GM08714 (cell line): Measurements from ENCODE around the gene HEBP2.
"Not testable (repeated sequence)": the region's sequence is repeated elsewhere in the genome, so short reads cannot be mapped to it uniquely, and the experiment has no call there.

Source experiments
- H3K4me3 ChIP-seq: fragments of 200-500 bp; sonication (Bioruptor generic); 2 replicates; pipeline ENCODE4 v1.5.1; 2014; ENCODE audit warnings: mild to moderate bottlenecking, low read length, inconsistent platforms
- ZNF274 ChIP-seq: IDR thresholded peaks from 2 replicates; pipeline ENCODE4 v1.6.1; 2012; ENCODE audit warnings: mild to moderate bottlenecking, low read depth, low read length

The HEBP2 gene

DNA sequence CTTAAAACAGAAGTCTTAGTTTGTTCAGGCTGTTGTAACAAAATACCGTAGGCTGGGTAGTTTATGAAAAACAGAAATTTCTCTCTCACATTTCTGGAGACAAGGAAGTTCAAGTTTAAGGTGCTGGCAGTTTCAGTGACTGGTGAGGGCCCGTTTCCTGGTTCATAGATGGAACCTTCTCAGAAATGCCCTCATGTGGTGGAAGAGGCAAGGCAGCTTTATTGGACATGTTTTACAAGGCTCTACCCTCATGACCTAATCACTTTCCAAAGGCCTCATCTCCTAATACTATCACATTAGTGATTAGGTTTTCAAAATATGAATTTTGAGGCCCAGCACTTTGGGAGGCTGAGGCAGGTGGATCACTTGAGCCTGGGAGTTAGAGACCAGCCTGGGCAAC is 2.4 kb downstream of the HEBP2 start:
- no peak for TF ChIP-seq ZNF274

GRCh38 chr6:138410048-138410735 is 6.2 kb downstream of the HEBP2 start:
- no peak overlapping the region for H3K4me3 ChIP-seq
- no peak for TF ChIP-seq ZNF274

More for the DNA sequence above, 2.4 kb downstream of the HEBP2 start:
- H3K4me3 ChIP-seq = no peak overlapping the region

DNA sequence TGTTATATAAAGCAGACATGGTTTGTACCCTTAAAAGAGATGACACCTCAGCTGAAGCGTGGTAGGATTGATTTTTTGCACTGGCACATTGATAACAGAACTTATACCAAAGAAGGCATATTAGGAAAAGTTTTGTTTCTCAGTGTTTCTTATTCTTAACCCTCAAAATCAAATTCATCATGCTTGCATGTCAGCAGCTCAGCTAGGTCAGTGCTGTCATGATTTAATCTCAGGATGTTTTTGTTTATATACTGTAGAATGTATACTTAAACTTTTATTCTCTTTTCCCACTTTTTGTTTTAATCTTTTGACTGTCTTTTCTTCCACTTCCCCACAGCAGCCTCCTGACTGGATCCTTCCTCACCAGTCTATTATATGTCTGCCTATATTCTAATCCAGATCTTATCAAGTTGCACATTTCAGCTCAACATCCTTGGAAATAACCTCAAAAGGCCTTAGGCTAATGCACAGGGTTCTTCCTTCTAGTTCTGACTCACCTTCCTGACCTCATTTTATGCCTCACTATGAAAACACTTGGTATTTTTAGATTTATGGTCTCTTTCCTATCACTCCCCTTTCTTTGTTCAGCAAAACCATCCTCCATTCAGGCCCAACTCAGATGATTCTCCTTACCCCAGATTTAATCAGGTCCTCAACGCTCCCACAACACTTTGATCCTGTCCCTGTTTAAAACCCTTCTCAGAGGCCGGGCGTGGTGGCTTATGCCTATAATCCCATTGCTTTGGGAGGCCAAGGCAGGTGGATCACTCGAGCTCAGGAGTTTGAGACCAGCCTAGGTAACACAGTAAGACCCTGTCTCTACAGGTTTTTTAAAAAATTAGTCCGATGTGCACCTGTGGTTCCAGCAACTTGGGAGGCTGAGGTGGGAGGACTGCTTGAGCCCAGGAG is 7.2 kb downstream of the HEBP2 start:
- TF ChIP-seq ZNF274 = no peak

DNA sequence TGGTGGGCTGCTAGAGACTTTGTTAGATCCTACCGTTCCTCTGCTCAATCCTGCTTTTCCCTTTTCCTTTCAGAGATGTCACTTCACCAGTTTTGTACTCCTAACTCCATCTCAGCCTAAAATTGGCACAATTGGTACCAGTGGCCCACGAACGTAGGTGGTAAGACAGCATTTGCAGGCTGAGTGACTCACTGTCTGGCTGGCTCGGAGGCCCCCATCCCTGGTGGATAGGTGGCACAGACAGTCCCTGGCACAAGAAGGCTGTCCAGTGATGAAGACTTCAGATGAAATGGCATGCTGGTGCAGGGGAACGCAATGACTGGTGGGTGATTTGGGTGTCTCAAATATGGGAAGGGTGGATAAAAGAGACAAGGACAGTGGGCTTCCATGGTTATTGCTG is 11.1 kb downstream of the HEBP2 start:
- no peak for TF ChIP-seq ZNF274
- H3K4me3 ChIP-seq = no peak overlapping the region

More for the DNA sequence above, 7.2 kb downstream of the HEBP2 start:
- H3K4me3 ChIP-seq = no peak overlapping the region

GRCh38 chr6:138416206-138416605 is 12.2 kb downstream of the HEBP2 start:
- no peak overlapping the region for H3K4me3 ChIP-seq
- TF ChIP-seq ZNF274 = no peak

- TF ChIP-seq ZNF274 = no peak
- H3K4me3 ChIP-seq = no peak overlapping the region
Observed at GRCh38 chr6:138417493-138418117, 13.6 kb downstream of the HEBP2 start.

DNA sequence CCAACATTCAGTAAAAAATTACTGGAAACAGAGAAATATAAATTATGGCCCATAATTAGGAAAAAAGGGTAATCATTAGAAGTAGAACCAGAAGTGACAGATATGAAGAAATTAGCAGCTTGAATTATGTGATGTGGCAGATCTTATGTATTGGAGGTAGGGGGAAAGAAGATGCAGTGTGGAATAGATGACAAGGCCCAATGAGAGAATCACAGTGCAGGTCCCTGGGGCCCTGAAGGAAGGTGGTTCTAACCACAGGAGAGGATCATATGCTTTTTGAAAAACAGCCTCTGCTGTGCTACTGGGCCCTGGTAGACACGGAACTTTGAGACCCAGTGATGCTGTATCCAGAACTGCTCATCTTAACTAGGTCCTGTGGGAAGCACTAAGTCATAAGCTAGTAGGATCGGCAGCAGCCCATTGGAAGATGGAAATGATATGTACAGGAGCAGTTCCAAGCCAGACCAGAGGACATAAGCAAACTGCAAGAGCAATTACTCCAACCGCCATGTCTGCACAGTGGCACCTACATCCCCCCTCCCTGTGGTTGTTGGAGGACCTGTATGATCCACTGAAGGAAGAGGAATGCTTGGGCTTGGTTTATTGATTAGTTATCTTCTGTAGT is 14.2 kb downstream of the HEBP2 start:
- no peak overlapping the region for H3K4me3 ChIP-seq
- no peak for TF ChIP-seq ZNF274

- TF ChIP-seq ZNF274 = no peak
- H3K4me3 ChIP-seq = no peak overlapping the region
Observed at GRCh38 chr6:138419766-138420165, 15.7 kb downstream of the HEBP2 start.

- no peak for TF ChIP-seq ZNF274
- H3K4me3 ChIP-seq = no peak overlapping the region
Observed at GRCh38 chr6:138420356-138420755, 16.3 kb downstream of the HEBP2 start.

GRCh38 chr6:138421089-138421488 is 17.1 kb downstream of the HEBP2 start:
- H3K4me3 ChIP-seq = no peak overlapping the region
- no peak for TF ChIP-seq ZNF274

DNA sequence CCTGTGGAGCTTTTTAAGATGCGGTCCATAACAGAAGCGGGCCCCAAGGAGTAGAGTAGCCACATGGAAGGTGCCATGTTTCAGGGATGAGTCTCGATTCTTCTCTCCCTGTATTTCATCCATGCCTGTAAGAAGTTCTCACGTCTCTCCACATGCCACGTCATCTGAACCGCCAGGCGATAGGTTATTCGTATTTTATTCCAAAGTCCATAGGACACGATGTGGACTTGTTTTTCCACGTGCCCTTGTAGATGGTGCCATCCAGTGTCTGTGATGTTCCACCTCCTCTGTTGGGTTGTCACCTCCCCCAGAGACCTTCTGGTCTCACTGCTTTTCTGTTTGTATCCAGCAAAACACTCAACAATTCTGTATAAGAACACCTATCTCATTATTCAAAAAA is 17.6 kb downstream of the HEBP2 start:
- no peak overlapping the region for H3K4me3 ChIP-seq
- TF ChIP-seq ZNF274 = no peak

DNA sequence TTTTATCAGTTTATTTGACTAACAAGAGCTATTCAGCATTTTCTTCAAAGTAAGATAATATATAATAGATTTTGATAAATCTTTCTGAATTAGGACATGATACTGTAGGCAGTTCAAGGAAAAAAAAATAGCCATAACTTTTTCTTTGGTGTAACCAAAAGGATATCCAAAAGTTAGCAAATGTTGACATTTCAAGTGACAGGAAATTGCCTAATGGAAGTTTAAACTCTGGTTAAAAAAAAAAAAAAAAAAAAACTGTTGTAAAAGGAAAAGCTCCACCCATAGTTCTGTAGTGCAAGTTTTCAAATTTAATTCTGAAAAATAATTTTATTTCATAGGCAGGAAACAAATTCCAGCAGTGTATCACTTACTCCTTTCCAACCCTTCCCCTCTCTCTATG is 18.8 kb downstream of the HEBP2 start:
- TF ChIP-seq ZNF274 = no peak
- H3K4me3 ChIP-seq = no peak overlapping the region

DNA sequence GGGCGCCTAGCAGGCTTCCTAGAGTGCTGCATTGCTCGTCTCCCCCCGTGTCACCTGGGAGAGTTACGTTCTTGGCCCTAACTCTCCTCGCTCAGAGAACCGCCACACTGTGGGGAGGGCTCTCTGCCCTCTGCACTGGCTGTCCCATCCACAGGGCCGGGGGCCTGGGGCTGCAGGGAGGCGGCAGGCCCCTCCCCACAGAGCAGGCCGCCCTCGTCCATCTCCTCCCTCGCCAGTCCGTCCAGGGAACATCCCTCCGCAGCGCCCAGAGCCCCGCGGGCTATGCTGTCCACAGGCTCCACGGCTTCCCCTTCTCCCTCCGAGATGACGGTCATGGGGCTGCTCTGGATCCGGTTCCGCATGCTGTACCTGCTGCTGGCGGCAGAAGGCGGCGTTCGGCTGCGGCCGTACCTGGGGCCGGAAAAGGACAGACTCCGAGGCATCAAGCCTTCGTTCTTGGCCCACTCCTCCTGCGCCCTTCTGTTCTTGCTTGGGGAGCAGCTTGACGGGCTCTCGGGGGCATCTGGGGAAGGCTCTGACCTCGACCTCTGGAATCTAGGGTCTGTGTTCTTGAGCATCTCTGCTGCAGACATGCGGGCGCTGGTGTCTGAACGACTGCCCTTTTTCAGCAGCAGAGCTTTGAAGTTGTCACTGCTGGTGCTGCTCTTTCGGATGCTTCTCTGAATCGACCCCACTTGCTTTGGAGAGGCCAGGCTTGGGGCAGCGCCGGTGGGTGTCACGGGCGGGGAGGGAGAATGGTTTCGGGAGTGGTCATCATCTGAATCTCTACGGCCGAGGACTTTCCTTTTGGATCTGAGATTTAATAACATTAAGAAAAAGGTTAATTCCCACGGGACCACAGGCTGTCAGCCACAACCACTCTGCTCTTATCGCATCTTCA is 20.2 kb downstream of the HEBP2 start:
- no peak for TF ChIP-seq ZNF274
- no peak overlapping the region for H3K4me3 ChIP-seq

DNA sequence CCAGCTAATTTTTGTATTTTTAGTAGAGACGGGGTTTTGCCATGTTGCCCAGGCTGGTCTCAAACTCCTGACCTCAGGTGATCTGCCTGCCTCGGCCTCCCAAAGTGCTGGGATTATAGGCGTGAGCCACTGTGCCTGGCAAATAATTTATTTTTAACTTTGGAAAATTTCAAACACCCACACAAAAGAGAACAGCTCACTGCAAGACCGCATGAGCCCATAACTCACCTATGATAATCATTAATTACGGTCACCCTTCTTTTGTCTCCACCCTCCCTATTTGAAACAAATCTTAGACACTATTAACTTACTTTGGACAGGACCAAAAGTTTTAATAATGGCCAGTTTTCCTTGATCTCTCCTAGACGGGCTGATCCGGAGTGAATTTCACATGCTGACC is 21.2 kb downstream of the HEBP2 start:
- not testable (repeated sequence) for H3K4me3 ChIP-seq
